ENCODE measurements around the gene SPATA9. TPM values are rescaled to one million over a fixed set of nuclear protein-coding genes. Genes with fewer than 3 reads are reported as not detected.
"Not testable (repeated sequence)": the region's sequence is repeated elsewhere in the genome, so short reads cannot be mapped to it uniquely, and the experiment has no call there.

The SPATA9 gene
- total RNA-seq, 2 donors from 2014 or later, result 0.36 TPM; not detected in 1

DNA sequence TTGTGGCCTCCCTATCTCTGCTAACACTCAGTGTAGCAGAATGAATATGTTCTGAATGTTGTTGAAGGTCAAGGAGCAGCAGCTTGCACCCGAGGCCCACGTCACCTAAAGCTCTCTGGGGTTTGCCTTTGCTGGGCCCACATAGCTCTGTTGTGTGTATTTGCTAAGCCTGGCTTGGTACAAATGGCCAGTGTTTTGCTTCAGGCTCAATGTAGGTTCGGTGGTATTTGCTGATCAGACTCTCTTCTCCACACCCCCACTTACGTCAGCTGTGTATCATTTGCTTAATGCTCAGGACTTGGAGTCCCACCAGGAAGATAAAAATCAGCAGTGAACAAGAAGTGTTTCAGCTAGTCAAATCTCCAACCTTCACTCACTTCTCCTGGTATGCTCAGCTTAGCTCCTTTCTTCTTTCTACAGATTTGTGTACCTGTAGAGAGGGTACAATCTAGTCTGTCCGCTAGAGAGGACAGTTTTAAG lies 41.0 kb downstream of the SPATA9 start:
- ATAC-seq (replicated peaks in 1 of 2), result no peak
- H3K4me1 Mint-ChIP-seq (ENCODE audit: low read depth), result peaks cover 23% of the 10 kb centered on the region

DNA sequence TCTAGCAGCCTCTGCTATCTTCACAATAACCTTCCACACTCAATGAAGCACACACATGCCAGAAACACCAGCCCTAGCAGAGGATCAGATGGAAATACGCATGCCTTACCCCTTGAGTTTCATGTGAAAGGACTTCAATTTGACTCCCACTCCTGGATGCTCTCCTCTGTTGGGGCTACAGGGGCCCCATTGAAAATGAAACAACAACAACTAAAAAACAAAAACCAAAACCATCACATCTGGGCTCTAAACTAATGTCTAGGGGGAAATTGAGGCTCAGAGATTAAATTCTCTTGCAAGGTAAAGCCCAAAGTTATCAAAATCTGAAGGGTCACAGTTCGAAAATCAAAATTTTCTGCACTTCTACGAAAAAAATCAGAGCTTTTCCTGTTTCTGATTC lies 44.2 kb downstream of the SPATA9 start:
- Mint-ChIP-seq H3K36me3 (ENCODE audit: insufficient read depth in 2 of 2) (peaks cover under 1% of the 10 kb centered on the region in 2 donors), H3K27ac (no peak overlapping the region), H3K4me3 (no peak overlapping the region), H3K4me1 (ENCODE audit: low read depth) (no peaks in the 10 kb centered on the region), H3K27me3 (ENCODE audit: low read depth) (no peaks in the 10 kb centered on the region), H3K9me3 (no peaks in the 10 kb centered on the region)
- no peak for ATAC-seq (replicated peaks in 1 of 2)
- no peak for DNase-seq

More for the DNA sequence above, 41.0 kb downstream of the SPATA9 start:
- DNase-seq, result no peak
- no peak overlapping the region for H3K4me3 Mint-ChIP-seq
- no peaks in the 10 kb centered on the region for H3K36me3 Mint-ChIP-seq (ENCODE audit: insufficient read depth in 2 of 2)
- no peaks in the 10 kb centered on the region for H3K9me3 Mint-ChIP-seq
- H3K27me3 Mint-ChIP-seq (ENCODE audit: low read depth), result no peaks in the 10 kb centered on the region
- H3K27ac Mint-ChIP-seq, result no peak overlapping the region

DNA sequence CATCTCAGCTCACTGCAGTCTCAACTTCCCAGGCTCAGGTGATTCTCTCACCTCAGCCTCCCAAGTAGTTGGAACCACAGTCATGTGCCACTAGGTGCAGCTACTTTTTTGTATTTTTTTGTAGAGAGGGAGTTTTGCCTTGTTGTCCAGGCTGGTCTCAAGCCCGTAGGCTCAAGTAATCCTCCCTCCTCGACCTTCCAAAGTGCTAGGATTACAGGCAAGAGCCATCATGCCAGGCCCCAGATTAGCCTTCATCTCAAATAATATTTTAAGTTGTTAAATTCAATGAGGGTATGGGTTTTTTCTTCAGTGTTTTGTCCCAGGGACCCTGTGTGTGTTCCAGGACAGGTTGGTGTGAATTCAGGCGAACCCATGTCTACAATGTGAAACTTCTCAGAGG lies 48.7 kb downstream of the SPATA9 start:
- Mint-ChIP-seq H3K27me3 (ENCODE audit: low read depth) (no peaks in the 10 kb centered on the region), H3K9me3 (peaks cover 4 to 6% of the 10 kb centered on the region in 2 donors), H3K36me3 (ENCODE audit: insufficient read depth in 2 of 2) (peaks cover 6 to 12% of the 10 kb centered on the region in 2 donors), H3K4me1 (ENCODE audit: low read depth) (peaks cover 18% of the 10 kb centered on the region), H3K27ac (no peak overlapping the region), H3K4me3 (no peak overlapping the region)
- no peak for ATAC-seq (replicated peaks in 1 of 2)
- DNase-seq, result no peak

DNA sequence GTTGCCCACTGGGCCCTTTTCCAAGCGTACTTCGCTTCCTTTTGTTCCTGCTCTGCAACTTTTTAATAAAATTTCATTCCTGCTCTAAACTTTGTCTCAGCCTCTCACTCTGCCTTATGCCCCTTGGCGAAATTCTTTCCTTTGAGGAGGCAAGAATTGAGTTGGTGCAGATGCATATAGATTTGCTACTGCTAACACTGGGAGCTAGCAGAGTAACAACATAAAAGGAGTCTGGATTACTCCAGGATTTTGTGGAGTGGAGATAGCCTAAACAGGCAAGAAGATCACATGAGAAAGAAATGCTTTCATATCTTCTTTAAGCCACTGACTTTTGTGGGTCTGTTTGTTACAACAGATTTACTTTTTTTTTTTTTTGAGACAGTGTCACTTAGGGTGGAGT lies 49.1 kb downstream of the SPATA9 start:
- peaks cover 18% of the 10 kb centered on the region for H3K4me1 Mint-ChIP-seq (ENCODE audit: low read depth)
- peaks cover 4 to 6% of the 10 kb centered on the region in 2 donors for H3K9me3 Mint-ChIP-seq
- H3K27me3 Mint-ChIP-seq (ENCODE audit: low read depth), result no peaks in the 10 kb centered on the region
- H3K4me3 Mint-ChIP-seq, result no peak overlapping the region
- ATAC-seq (replicated peaks in 1 of 2) (no peak), DNase-seq (no peak)
- H3K27ac Mint-ChIP-seq, result no peak overlapping the region
- peaks cover 6 to 12% of the 10 kb centered on the region in 2 donors for H3K36me3 Mint-ChIP-seq (ENCODE audit: insufficient read depth in 2 of 2)

- not testable (repeated sequence) for H3K27ac Mint-ChIP-seq; H3K27me3 Mint-ChIP-seq (ENCODE audit: low read depth); H3K9me3 Mint-ChIP-seq; H3K4me3 Mint-ChIP-seq; DNase-seq; ATAC-seq (replicated peaks in 1 of 2)
- Mint-ChIP-seq H3K4me1 (ENCODE audit: low read depth) (peaks cover 18% of the 10 kb centered on the region), H3K36me3 (ENCODE audit: insufficient read depth in 2 of 2) (peaks cover 6 to 12% of the 10 kb centered on the region in 2 donors)
Observed at GRCh38 chr5:95632942-95633341, 49.8 kb downstream of the SPATA9 start.

- peaks cover 18% of the 10 kb centered on the region for H3K4me1 Mint-ChIP-seq (ENCODE audit: low read depth)
- peak; percentile 77 to 81 for DNase-seq
- no peaks in the 10 kb centered on the region for H3K27me3 Mint-ChIP-seq (ENCODE audit: low read depth)
- peak; percentile 99 for ATAC-seq (replicated peaks in 1 of 2)
- H3K9me3 Mint-ChIP-seq, result peaks cover 4 to 6% of the 10 kb centered on the region in 2 donors
- peak overlapping the region; percentile 94 for H3K27ac Mint-ChIP-seq
- peaks cover 6 to 12% of the 10 kb centered on the region in 2 donors for H3K36me3 Mint-ChIP-seq (ENCODE audit: insufficient read depth in 2 of 2)
- peak overlapping the region; percentile 40 to 53 for H3K4me3 Mint-ChIP-seq
Observed at GRCh38 chr5:95631991-95632675, 50.7 kb downstream of the SPATA9 start.

- Mint-ChIP-seq H3K36me3 (ENCODE audit: insufficient read depth in 2 of 2) (peaks cover 6 to 12% of the 10 kb centered on the region in 2 donors), H3K4me1 (ENCODE audit: low read depth) (peaks cover 18% of the 10 kb centered on the region), H3K27me3 (ENCODE audit: low read depth) (no peaks in the 10 kb centered on the region), H3K9me3 (peaks cover 4 to 6% of the 10 kb centered on the region in 2 donors), H3K27ac (peak overlapping the region; percentile 94), H3K4me3 (peak overlapping the region; percentile 40 to 53)
- peak; percentile 13 to 16 for ATAC-seq (replicated peaks in 1 of 2)
- no peak for DNase-seq
Observed at GRCh38 chr5:95631255-95631958, 51.4 kb downstream of the SPATA9 start.

- H3K36me3 Mint-ChIP-seq (ENCODE audit: insufficient read depth in 2 of 2), result peaks cover 6 to 12% of the 10 kb centered on the region in 2 donors
- no peaks in the 10 kb centered on the region for H3K27me3 Mint-ChIP-seq (ENCODE audit: low read depth)
- no peak for DNase-seq
Observed at GRCh38 chr5:95630394-95630917, 52.3 kb downstream of the SPATA9 start.

GRCh38 chr5:95628933-95629332 lies 53.9 kb downstream of the SPATA9 start:
- H3K27me3 Mint-ChIP-seq (ENCODE audit: low read depth), result no peaks in the 10 kb centered on the region
- no peak for ATAC-seq (replicated peaks in 1 of 2)

More at GRCh38 chr5:95630394-95630917, 52.3 kb downstream of the SPATA9 start:
- no peak for ATAC-seq (replicated peaks in 1 of 2)
- Mint-ChIP-seq H3K9me3 (peaks cover 4 to 6% of the 10 kb centered on the region in 2 donors), H3K4me1 (ENCODE audit: low read depth) (peaks cover 18% of the 10 kb centered on the region), H3K4me3 (no peak overlapping the region), H3K27ac (no peak overlapping the region)

DNA sequence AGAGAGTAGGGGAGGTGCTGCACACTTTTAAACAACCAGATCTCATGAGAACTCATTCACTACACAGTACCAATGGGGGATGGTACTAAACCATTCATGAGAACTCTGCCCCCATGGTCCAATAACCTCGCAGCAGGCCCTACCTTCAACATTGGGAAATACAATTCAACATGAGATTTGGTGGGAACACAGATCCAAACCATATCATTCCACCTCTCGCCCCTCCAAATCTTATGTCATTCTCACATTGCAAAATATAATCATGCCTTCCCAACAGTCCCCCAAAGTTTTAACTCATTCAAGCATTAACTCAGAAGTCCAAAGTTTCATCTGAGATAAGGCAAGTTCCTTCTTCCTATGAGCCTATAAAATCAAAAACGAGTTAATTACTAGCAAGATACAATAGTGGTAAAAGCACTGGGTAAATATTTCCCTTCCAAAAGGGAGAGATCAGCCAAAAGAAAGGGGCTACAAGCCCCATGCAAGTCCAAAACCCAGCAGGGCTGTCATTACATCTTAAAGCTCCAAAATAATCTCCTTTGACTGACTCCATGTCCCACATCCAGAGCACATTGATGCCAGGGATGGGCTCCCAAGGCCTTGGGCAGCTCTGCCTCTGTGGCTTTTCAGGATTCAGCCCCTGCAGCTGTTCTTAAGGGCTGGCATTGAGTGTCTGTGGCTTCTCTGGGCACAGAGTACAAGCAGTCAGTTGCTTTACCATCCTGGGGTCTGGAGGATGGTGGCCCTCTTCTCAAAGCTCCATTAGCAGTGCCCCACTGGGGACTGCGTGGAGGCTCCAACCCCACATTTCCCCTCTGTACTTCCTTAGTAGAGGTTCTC lies 54.6 kb downstream of the SPATA9 start:
- DNase-seq (no peak), ATAC-seq (replicated peaks in 1 of 2) (no peak)
- H3K27ac Mint-ChIP-seq, result no peak overlapping the region
- H3K9me3 Mint-ChIP-seq, result peaks cover 6% of the 10 kb centered on the region in 2 donors
- peaks cover 4 to 9% of the 10 kb centered on the region in 2 donors for H3K36me3 Mint-ChIP-seq (ENCODE audit: insufficient read depth in 2 of 2)
- no peak overlapping the region for H3K4me3 Mint-ChIP-seq
- peaks cover 18% of the 10 kb centered on the region for H3K4me1 Mint-ChIP-seq (ENCODE audit: low read depth)
- H3K27me3 Mint-ChIP-seq (ENCODE audit: low read depth), result no peaks in the 10 kb centered on the region

More at GRCh38 chr5:95628933-95629332, 53.9 kb downstream of the SPATA9 start:
- no peak overlapping the region for H3K4me3 Mint-ChIP-seq
- H3K36me3 Mint-ChIP-seq (ENCODE audit: insufficient read depth in 2 of 2), result peaks cover 6 to 12% of the 10 kb centered on the region in 2 donors
- no peak for DNase-seq
- peaks cover 6% of the 10 kb centered on the region in 2 donors for H3K9me3 Mint-ChIP-seq
- no peak overlapping the region for H3K27ac Mint-ChIP-seq
- peaks cover 18% of the 10 kb centered on the region for H3K4me1 Mint-ChIP-seq (ENCODE audit: low read depth)

DNA sequence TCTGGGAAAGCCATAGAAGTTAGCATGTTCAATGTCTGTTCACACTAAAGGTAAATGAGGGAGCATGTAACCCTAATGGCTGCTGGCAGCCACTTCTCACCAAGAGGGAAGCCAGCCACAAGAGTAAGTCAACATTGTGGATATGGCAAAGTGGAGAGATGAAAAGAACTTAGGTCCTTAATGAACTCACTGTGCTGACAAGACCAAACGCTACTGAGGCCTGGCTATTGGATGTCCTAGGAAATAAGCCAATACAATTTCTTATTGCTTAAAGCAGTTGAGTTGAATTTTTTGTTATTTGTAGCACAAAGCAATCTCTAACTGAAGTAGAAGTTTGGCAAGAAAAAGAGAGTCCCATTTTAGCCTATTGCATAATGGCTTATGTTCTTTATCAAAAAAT lies 56.1 kb downstream of the SPATA9 start:
- H3K27ac Mint-ChIP-seq, result no peak overlapping the region
- peaks cover 3% of the 10 kb centered on the region in 2 donors for H3K9me3 Mint-ChIP-seq
- no peaks in the 10 kb centered on the region for H3K27me3 Mint-ChIP-seq (ENCODE audit: low read depth)
- DNase-seq (no peak), ATAC-seq (replicated peaks in 1 of 2) (no peak)
- peaks cover 0 to 5% of the 10 kb centered on the region in 2 donors for H3K36me3 Mint-ChIP-seq (ENCODE audit: insufficient read depth in 2 of 2)
- no peak overlapping the region for H3K4me3 Mint-ChIP-seq
- peaks cover 19% of the 10 kb centered on the region for H3K4me1 Mint-ChIP-seq (ENCODE audit: low read depth)

DNA sequence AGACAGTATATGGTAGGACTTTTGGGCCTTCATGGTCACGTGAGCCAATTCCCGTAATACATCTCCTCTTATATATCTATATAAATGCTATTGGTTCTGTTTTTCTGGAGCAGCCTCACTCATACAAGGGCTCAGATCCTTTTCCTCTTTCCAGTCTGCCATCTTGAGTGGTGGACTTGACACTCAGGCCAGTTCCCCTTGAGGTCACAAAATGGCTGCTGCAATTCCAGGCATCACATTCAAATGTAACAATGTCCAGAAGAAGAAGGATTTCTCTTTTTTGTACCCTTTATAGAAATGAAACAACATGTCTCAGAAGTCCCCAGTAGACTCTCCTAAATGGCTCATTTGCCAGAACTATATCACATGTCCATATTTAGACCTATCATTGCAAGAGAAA lies 58.4 kb downstream of the SPATA9 start:
- H3K4me1 Mint-ChIP-seq (ENCODE audit: low read depth), result peaks cover 19% of the 10 kb centered on the region
- DNase-seq (no peak), ATAC-seq (replicated peaks in 1 of 2) (no peak)
- H3K27me3 Mint-ChIP-seq (ENCODE audit: low read depth), result no peaks in the 10 kb centered on the region
- no peak overlapping the region for H3K27ac Mint-ChIP-seq
- peaks cover 0 to 3% of the 10 kb centered on the region in 2 donors for H3K36me3 Mint-ChIP-seq (ENCODE audit: insufficient read depth in 2 of 2)
- H3K9me3 Mint-ChIP-seq, result peaks cover 0 to 2% of the 10 kb centered on the region in 2 donors
- H3K4me3 Mint-ChIP-seq, result no peak overlapping the region

Measured in activated T-cell treated with anti-CD3 and anti-CD28 coated beads, Interleukin-2, amount 50 U/mL, for 72 hours (primary cell).